ENCODE data around the gene COL18A1. TPM values are rescaled to one million over a fixed set of nuclear protein-coding genes. Genes with fewer than 3 reads are reported as not detected.

COL18A1 gene
- total and polyA plus RNA-seq, 2 of the 8 experiments (the other 6 are each of a cell fraction or from before 2014, with no cell fraction given) = 145 to 201 TPM

DNA sequence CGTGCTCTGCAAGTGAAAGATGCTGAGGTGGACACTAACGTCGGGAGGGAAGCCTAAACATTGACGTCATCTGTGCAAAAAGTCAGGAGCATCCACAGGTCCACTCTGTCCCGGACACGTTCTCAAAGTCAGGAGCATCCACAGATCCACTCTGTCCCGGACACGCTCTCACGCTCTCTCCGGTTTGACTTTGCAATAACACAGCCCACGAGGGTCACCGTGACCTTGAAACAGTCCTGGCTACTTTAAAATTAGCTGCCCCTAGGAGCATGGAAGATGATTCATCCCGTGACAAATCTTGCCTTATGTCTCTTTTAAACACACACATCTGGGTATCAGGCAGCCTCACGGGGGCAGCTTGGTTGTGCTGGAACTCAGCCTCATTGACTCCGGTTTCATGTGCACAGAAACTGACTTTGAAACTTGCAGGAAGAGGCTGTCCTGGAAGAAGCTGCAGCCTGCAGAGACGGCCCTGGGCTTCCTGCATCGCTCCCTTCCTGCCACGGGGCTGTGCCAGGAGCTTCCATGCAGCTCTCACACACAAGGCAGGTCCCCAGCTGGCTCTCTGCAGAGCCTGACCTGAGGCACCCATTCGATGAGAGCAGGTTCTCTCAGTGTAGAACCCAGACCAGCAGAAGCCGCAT lies 18.1 kb upstream of the COL18A1 start:
- Histone ChIP-seq H3K9me3 (ENCODE audit: insufficient read depth in 2 of 2, low read depth in 1 of 2, low read length in 1 of 2) (peaks cover 0 to 3% of the 10 kb centered on the region in 2 experiments; a peak in 1 of 4 replicates), H3K23ac (ENCODE audit: insufficient read length) (no peak overlapping the region), H2BK5ac (ENCODE audit: low read depth, low read length) (no peak overlapping the region), H3K14ac (ENCODE audit: insufficient read length) (no peak overlapping the region), H3K79me2 (ENCODE audit: control insufficient read depth in 1 of 2, insufficient read depth in 2 of 2, low read length in 2 of 2) (no peaks in the 10 kb centered on the region), H3K4me3 (ENCODE audit: extremely low read depth in 1 of 4, insufficient read depth in 2 of 4, low read depth in 3 of 4, low read length in 4 of 4) (no peak overlapping the region), H2BK20ac (ENCODE audit: low read length) (no peak overlapping the region), H3K27me3 (replicated peaks in 1 of 4; ENCODE audit: control insufficient read depth in 3 of 4, extremely low read depth in 1 of 4, insufficient read depth in 3 of 4, low read length in 3 of 4) (0 out of 7 replicates have a peak, but pooled peaks cover 0 to 2% (median 0%) of the 10 kb centered on the region in 4 experiments), H3K23me2 (ENCODE audit: low read depth, low read length) (no peaks in the 10 kb centered on the region), H3K18ac (ENCODE audit: extremely low read depth, low read length) (no peak overlapping the region), H2AK5ac (ENCODE audit: low read depth, low read length) (no peak overlapping the region), H4K8ac (ENCODE audit: extremely low read depth, insufficient read depth, low read length) (no peak overlapping the region), H3K4ac (replicated peaks; ENCODE audit: insufficient read length, low read depth, low read length) (no peak overlapping the region), H3K79me1 (ENCODE audit: low read depth, low read length) (no peaks in the 10 kb centered on the region), H4K91ac (replicated peaks; ENCODE audit: insufficient read length, low read length) (no peak overlapping the region), H2BK15ac (ENCODE audit: low read length) (no peak overlapping the region), H4K20me1 (replicated peaks in 1 of 2; ENCODE audit: control insufficient read depth in 1 of 2, insufficient read depth in 2 of 2, low read length in 2 of 2) (no peaks in the 10 kb centered on the region), H3K4me1 (replicated peaks in 1 of 4; ENCODE audit: control insufficient read depth in 3 of 4, insufficient read depth in 4 of 4, low read length in 3 of 4) (peaks cover 0 to 3% (median 0%) of the 10 kb centered on the region in 4 experiments; a peak in 5 of 7 replicates), H2BK12ac (ENCODE audit: low read depth, low read length) (no peak overlapping the region), H3K56ac (replicated peaks; ENCODE audit: insufficient read length, low read depth, low read length) (no peak overlapping the region), H4K5ac (ENCODE audit: insufficient read length, low read depth, low read length) (no peak overlapping the region), H2BK120ac (replicated peaks; ENCODE audit: low read depth, low read length) (no peak overlapping the region), H2AFZ (ENCODE audit: low read length) (no peak overlapping the region), H3K27ac (ENCODE audit: low read depth, low read length) (no peak overlapping the region), H3K9ac (replicated peaks in 1 of 4; ENCODE audit: extremely low read depth in 1 of 4, low read depth in 3 of 4, low read length in 3 of 4) (no peak overlapping the region), H3K36me3 (ENCODE audit: control insufficient read depth in 2 of 4, insufficient read depth in 4 of 4, low read length in 3 of 4) (no peaks in the 10 kb centered on the region), H3K4me2 (ENCODE audit: insufficient read depth in 1 of 2, low read depth in 2 of 2, low read length in 2 of 2) (no peak overlapping the region)
- DNase-seq (ENCODE audit: low read depth in 1 of 2, low spot score in 2 of 2) (no peak), FAIRE-seq (no peak)
- 85% methylated on average over 20 of the region's 20 CpGs; no CpG with 5 or more reads in 1 of the 2 experiments for WGBS, 2 experiments (ENCODE audit: extremely low coverage in 1 of 2, insufficient coverage in 1 of 2, insufficient read length in 1 of 2, insufficient replicate concordance in 2 of 2, low coverage in 1 of 2, low lambda C conversion rate in 2 of 2, missing lambda C conversion rate in 1 of 2)
- CTCF ChIA-PET (ENCODE audit: partially characterized antibody) = interaction anchor here (0.6 to 5.1 kb wide), 8 partner anchors 10 to 95 kb away, joined by 3 to 25 read pairs (median 4); no protein-coding TSS in a partner anchor
- POLR2A ChIA-PET (ENCODE audit: partially characterized antibody) = no interaction called here
- TF ChIP-seq TEAD4 (IDR thresholded peaks at IDR 0.05; ENCODE audit: low read depth, low read length) = no peak
- TF ChIP-seq ASH2L (IDR thresholded peaks at IDR 0.05; ENCODE audit: low read length) = no peak
- TF ChIP-seq, protein P1, sequence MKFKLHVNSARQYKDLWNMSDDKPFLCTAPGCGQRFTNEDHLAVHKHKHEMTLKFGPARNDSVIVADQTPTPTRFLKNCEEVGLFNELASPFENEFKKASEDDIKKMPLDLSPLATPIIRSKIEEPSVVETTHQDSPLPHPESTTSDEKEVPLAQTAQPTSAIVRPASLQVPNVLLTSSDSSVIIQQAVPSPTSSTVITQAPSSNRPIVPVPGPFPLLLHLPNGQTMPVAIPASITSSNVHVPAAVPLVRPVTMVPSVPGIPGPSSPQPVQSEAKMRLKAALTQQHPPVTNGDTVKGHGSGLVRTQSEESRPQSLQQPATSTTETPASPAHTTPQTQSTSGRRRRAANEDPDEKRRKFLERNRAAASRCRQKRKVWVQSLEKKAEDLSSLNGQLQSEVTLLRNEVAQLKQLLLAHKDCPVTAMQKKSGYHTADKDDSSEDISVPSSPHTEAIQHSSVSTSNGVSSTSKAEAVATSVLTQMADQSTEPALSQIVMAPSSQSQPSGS (IDR thresholded peaks at IDR 0.05; ENCODE audit: low read length) = no peak
- no peak for TF ChIP-seq TCF12 (IDR thresholded peaks at IDR 0.05; ENCODE audit: low read depth, low read length)
- TF ChIP-seq RFX5 (IDR thresholded peaks at IDR 0.05; ENCODE audit: borderline replicate concordance, low read depth, low read length) = no peak
- no peak for TF ChIP-seq GABPA (IDR thresholded peaks at IDR 0.05; ENCODE audit: borderline replicate concordance, insufficient read depth, low read length)
- no peak for TF ChIP-seq BCL11A (IDR thresholded peaks at IDR 0.05; ENCODE audit: low read depth in 2 of 2, low read length in 2 of 2)
- TF ChIP-seq RAD21 (IDR thresholded peaks at IDR 0.05 in 1 of 2, conservative IDR thresholded peaks at IDR 0.05 in 1 of 2; ENCODE audit: low read depth in 2 of 2, low read length in 2 of 2) = no peak; a peak in 1 of 4 replicates
- no peak for TF ChIP-seq TAF7 (optimal IDR thresholded peaks at IDR 0.05; ENCODE audit: borderline replicate concordance, low read depth, low read length)
- TF ChIP-seq CHD1 (IDR thresholded peaks at IDR 0.05; ENCODE audit: low read depth, low read length) = no peak
- TF ChIP-seq KDM1A (IDR thresholded peaks at IDR 0.05; ENCODE audit: borderline replicate concordance, low read length) = no peak

Data from H1 (cell line).